Measurements from ENCODE around the gene NPTX1.
"Not testable (repeated sequence)": the region's sequence is repeated elsewhere in the genome, so short reads cannot be mapped to it uniquely, and the experiment has no call there.

Gene NPTX1

GRCh38 chr17:80475910-80476876 is at the start of gene NPTX1:
Gene NPTX1, minus strand, starts transcription at chr17:80476607. Its CDS starts 161 bp downstream, at chr17:80476446.
- no peak for DNase-seq

- DNase-seq = no peak
These were observed 47.7 kb upstream of the NPTX1 start for GRCh38 chr17:80523956-80524712.

- no peak for DNase-seq
These were observed 46.8 kb upstream of the NPTX1 start for GRCh38 chr17:80523054-80523744.

DNA sequence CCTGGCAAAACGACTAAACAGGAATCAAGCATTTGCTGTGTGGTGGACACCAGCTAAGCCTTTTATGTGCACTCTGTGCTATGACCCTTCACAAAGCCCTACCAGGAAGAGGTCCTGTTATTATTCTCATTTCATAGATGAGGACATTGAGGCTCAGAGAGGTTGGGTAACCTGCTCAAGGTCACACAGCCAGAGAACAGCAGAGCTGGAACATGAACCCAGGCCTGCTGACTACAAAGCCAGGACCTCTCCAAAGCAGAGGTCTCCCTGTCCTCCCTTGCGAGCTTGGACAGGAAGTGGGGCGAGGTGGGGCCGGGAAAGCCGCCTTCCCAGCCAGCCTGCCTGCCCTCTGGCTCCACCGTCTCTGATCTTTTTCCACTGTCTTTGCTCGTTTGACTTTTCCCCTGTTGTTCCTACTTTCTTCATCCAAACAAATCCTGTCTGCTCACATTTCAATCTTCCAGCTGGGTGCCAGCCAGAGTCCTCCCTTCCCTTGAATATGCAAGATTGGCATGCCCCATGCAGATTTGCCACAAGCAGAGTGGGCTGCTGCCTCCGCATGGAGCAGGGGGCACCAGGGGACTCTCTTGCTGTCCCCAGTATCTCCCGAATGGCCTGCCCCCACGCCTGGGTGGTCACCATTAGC is 44.5 kb upstream of the NPTX1 start:
- DNase-seq = no peak

DNA sequence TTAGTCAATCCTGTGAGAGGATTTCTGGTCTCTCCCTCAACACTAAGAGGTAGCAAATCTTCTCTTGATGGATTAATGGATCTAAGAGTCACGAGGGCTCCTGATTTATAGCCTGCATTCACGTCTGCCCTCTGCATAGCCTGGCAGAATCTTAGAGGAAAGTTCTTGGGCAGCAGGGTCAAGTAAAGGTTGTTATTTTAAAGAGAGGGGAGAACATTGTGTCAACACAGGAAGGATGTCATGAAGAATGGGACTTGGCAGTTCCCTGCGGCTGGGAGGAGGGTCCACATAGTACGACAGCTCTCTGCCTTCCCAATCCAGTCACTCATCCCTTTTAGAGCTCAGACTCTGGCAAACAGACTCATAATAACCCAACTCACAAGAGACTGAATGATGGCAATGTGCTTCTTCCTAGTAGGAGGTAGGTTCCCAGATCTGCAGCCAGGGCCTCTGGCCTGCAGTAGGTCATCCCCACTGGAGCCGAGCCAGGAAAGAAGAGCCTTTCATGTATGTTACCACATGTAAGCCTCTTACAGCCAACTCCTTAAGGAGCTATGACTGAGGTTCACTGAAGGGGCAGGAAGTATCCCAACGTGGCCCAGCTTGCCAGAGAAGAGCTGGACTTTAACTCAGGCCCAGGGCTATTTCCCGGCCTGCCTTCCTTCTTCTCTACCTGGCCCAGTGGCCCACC is 42.8 kb upstream of the NPTX1 start:
- no peak for DNase-seq

- no peak for DNase-seq
These were observed 42.0 kb upstream of the NPTX1 start for GRCh38 chr17:80518392-80518791.

DNA sequence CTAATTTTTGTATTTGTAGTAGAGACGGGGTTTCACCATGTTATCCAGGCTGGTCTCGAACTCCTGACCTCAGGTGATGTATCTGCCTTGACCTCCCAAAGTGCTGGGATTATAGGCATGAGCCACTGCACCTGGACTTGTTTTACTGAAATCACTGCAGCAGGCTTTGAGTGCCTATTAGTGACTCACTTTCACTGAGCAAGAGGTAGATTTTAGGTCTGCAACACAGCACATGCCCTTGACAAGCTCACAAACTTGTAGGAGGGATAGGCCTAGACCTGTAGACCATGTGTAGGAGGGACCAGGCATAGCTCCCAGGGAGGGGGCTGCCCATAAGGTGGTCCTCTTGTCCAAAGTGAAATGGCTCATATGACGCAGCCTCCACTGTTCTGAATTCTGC is 41.2 kb upstream of the NPTX1 start:
- DNase-seq = no peak

GRCh38 chr17:80516171-80516932 is 39.9 kb upstream of the NPTX1 start:
- no peak for DNase-seq

- DNase-seq = no peak
These were observed 37.5 kb upstream of the NPTX1 start for GRCh38 chr17:80513892-80514291.

GRCh38 chr17:80513201-80513600 is 36.8 kb upstream of the NPTX1 start:
- DNase-seq = no peak

- DNase-seq = no peak
These were observed 35.8 kb upstream of the NPTX1 start for GRCh38 chr17:80512233-80512632.

GRCh38 chr17:80511222-80512180 is 35.1 kb upstream of the NPTX1 start:
- no peak for DNase-seq

- DNase-seq = no peak
These were observed 34.4 kb upstream of the NPTX1 start for GRCh38 chr17:80510772-80511171.

DNA sequence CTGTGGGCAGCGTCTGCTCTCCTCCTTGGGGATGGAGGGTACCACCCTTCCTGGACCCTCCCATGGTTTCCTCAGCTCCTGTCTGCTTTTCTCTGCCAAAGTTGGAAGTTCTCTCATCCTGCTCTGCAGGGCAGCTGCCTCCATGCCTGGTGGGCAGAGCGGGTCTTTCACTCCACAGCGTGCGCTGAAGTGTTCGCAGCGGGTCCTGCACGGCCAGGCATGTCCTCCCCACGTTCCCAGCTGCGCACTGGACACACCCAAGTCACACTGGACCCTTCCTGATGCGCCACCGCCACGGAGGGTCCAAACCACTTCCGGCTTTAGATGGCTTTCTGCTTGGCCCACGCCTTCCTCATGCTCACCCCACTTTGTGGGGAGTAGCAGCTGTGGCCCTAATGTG is 33.7 kb upstream of the NPTX1 start:
- DNase-seq = no peak

GRCh38 chr17:80509311-80509710 is 32.9 kb upstream of the NPTX1 start:
- no peak for DNase-seq

GRCh38 chr17:80507965-80508364 is 31.6 kb upstream of the NPTX1 start:
- no peak for DNase-seq

DNA sequence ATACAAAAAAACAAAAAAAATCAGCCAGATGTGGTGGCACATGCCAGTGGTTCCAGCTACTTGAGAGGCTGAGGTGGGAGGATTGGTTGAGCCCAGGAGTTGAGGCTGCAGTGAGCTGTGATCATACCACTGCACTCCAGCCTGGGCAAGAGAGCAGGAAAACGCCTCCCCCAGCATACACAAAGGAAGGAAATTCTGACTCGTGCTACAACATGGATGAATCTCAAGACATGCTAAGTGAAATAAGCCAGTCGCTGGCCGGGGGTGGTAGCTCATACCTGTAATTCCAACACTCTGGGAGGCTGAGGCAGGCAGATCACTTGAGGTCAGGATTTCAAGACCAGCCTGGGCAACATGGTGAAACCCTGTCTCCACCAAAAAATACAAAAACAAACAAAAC is 30.8 kb upstream of the NPTX1 start:
- DNase-seq = not testable (repeated sequence)

GRCh38 chr17:80504686-80505413 is 28.4 kb upstream of the NPTX1 start:
- no peak for DNase-seq

DNA sequence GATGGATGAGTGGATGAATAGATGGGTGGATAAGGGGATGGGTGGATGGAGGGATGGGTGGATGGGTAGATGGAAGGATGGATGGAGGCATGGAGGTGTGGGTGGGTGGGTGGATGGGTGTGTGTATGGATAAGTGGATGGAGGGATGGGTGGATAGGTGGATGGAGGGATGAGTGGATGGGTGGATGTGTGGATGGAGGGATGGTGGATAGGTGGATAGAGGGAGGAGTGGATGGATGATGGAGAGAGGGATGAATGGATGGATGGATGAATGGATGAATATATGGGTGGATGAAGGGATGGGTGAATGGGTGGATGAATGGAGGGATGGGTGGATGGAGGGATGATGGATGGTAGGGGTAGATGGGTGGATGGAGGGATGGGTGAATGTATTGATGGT is 27.5 kb upstream of the NPTX1 start:
- no peak for DNase-seq
